ENCODE measurements around the gene AP3S1. TPM values are rescaled to one million over a fixed set of nuclear protein-coding genes. Genes with fewer than 3 reads are reported as not detected.
A peak's percentile ranks its signal among the peaks of the same experiment; 100 is the strongest.
"Not testable (repeated sequence)": the region's sequence is repeated elsewhere in the genome, so short reads cannot be mapped to it uniquely, and the experiment has no call there.

AP3S1 gene
- total RNA-seq, 4 donors from 2014 or later: 46.0 to 72.0 (median 46.6) TPM

GRCh38 chr5:115872447-115872846 is 30.7 kb downstream of the AP3S1 start:
- 94 to 97% methylated on average over 2 of the region's 2 CpGs for WGBS, 2 donors
- no peak for TF ChIP-seq POLR2A (IDR thresholded peaks at IDR 0.05)
- TF ChIP-seq EP300 (IDR thresholded peaks at IDR 0.05): no peak
- TF ChIP-seq, protein P1, sequence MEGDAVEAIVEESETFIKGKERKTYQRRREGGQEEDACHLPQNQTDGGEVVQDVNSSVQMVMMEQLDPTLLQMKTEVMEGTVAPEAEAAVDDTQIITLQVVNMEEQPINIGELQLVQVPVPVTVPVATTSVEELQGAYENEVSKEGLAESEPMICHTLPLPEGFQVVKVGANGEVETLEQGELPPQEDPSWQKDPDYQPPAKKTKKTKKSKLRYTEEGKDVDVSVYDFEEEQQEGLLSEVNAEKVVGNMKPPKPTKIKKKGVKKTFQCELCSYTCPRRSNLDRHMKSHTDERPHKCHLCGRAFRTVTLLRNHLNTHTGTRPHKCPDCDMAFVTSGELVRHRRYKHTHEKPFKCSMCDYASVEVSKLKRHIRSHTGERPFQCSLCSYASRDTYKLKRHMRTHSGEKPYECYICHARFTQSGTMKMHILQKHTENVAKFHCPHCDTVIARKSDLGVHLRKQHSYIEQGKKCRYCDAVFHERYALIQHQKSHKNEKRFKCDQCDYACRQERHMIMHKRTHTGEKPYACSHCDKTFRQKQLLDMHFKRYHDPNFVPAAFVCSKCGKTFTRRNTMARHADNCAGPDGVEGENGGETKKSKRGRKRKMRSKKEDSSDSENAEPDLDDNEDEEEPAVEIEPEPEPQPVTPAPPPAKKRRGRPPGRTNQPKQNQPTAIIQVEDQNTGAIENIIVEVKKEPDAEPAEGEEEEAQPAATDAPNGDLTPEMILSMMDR (IDR thresholded peaks at IDR 0.05): no peak
- DNase-seq (ENCODE audit: low spot score in 2 of 2): no peak
- Histone ChIP-seq H3K4me3 (no peak overlapping the region), H3K27ac (no peak overlapping the region), H3K4me1 (peaks cover 0 to 12% (median 0%) of the 10 kb centered on the region in 4 donors), H3K27me3 (no peaks in the 10 kb centered on the region), H3K9me3 (no peaks in the 10 kb centered on the region), H3K36me3 (peaks cover 0 to 32% (median 3%) of the 10 kb centered on the region in 3 donors)

DNA sequence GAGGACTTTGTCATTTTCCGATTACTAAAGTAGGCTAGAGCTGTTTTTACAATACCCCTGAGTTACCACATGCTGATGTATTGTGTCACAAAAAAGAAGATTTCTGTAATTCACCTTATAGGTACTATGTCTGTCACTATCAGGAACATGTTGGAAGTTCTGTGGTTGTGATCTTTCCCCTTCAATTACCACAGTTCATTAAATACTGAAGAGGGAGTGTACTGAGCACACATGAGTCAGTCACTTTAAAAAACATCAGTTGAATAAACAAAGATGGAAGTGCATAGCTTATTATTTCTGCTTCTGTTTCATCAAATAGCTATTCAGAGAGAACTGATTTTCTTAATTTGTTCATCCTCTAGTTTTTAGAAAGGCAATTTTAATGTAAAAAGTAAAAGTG is 31.7 kb downstream of the AP3S1 start:
- TF ChIP-seq, protein P1 (IDR thresholded peaks at IDR 0.05): no peak
- TF ChIP-seq EP300 (IDR thresholded peaks at IDR 0.05): no peak
- H3K4me1 ChIP-seq: peaks cover 0 to 12% (median 0%) of the 10 kb centered on the region in 4 donors
- no peak for DNase-seq (ENCODE audit: low spot score in 2 of 2)
- no peak overlapping the region for H3K27ac ChIP-seq
- H3K9me3 ChIP-seq: no peaks in the 10 kb centered on the region
- WGBS, 2 donors: 69 to 80% methylated on average over 1 of the region's 1 CpG
- peaks cover 0 to 34% (median 3%) of the 10 kb centered on the region in 3 donors for H3K36me3 ChIP-seq
- no peaks in the 10 kb centered on the region for H3K27me3 ChIP-seq
- no peak overlapping the region for H3K4me3 ChIP-seq

- Histone ChIP-seq H3K9me3 (no peaks in the 10 kb centered on the region), H3K4me1 (peaks cover 0 to 12% (median 0%) of the 10 kb centered on the region in 4 donors), H3K4me3 (no peak overlapping the region), H3K36me3 (peaks cover 0 to 32% (median 3%) of the 10 kb centered on the region in 3 donors), H3K27me3 (no peaks in the 10 kb centered on the region), H3K27ac (no peak overlapping the region)
- TF ChIP-seq, protein P1 (IDR thresholded peaks at IDR 0.05): peak in 2 of 5 experiments; percentile 6 to 13
- no peak for TF ChIP-seq POLR2A (IDR thresholded peaks at IDR 0.05)
- DNase-seq (ENCODE audit: low spot score in 2 of 2): no peak
- WGBS, 2 donors: 60 to 85% methylated on average over 2 of the region's 2 CpGs
Measured at GRCh38 chr5:115875447-115875846, 33.7 kb downstream of the AP3S1 start.

- H3K9me3 ChIP-seq; DNase-seq (ENCODE audit: low spot score in 2 of 2); H3K4me3 ChIP-seq; H3K27me3 ChIP-seq; H3K27ac ChIP-seq: not testable (repeated sequence)
- Histone ChIP-seq H3K36me3 (peaks cover 0 to 22% (median 0%) of the 10 kb centered on the region in 3 donors), H3K4me1 (peaks cover 0 to 12% (median 0%) of the 10 kb centered on the region in 4 donors)
- 96 to 99% methylated on average over 5 of the region's 5 CpGs for WGBS, 2 donors
Measured at GRCh38 chr5:115877342-115877741, 35.6 kb downstream of the AP3S1 start.

DNA sequence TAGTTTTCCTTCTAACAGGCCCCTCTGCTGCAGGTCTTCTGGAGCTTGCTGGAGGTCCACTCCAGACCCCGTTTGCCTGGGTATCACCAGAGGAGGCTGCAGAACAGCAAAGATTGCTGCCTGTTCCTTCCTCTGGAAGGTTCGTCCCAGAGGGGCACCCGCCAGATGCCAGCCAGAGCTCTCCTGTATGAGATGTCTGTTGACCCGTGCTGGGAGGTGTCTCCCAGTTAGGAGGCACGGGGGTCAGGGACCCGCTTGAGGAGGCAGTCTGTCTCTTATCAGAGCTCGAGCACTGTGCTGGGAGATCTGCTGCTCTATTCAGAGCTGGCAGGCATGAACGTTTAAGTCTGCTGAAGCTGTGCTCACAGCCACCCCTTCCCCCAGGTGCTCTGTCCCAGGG is 40.7 kb downstream of the AP3S1 start:
- 89 to 97% methylated on average over 5 to 8 of the region's 8 CpGs for WGBS, 2 donors
- DNase-seq (ENCODE audit: low spot score in 2 of 2): not testable (repeated sequence)

GRCh38 chr5:115884704-115885103 is 43.0 kb downstream of the AP3S1 start:
- no peak for TF ChIP-seq EP300 (IDR thresholded peaks at IDR 0.05)
- no peak for TF ChIP-seq POLR2A (IDR thresholded peaks at IDR 0.05)
- DNase-seq (ENCODE audit: low spot score in 2 of 2): no peak
- H3K9me3 ChIP-seq: peaks cover 0 to 6% (median 0%) of the 10 kb centered on the region in 4 donors
- H3K27me3 ChIP-seq: no peaks in the 10 kb centered on the region
- H3K36me3 ChIP-seq: peaks cover 0 to 28% (median 0%) of the 10 kb centered on the region in 3 donors
- WGBS, 2 donors: 90 to 96% methylated on average over 1 of the region's 1 CpG
- H3K27ac ChIP-seq: no peak overlapping the region
- H3K4me1 ChIP-seq: peaks cover 0 to 17% (median 0%) of the 10 kb centered on the region in 4 donors
- H3K4me3 ChIP-seq: no peak overlapping the region

More for the DNA sequence above, 40.7 kb downstream of the AP3S1 start:
- H3K27me3 ChIP-seq, H3K27ac ChIP-seq, H3K4me1 ChIP-seq, H3K4me3 ChIP-seq, H3K9me3 ChIP-seq: not testable (repeated sequence)
- H3K36me3 ChIP-seq: peaks cover 0 to 30% (median 0%) of the 10 kb centered on the region in 3 donors

DNA sequence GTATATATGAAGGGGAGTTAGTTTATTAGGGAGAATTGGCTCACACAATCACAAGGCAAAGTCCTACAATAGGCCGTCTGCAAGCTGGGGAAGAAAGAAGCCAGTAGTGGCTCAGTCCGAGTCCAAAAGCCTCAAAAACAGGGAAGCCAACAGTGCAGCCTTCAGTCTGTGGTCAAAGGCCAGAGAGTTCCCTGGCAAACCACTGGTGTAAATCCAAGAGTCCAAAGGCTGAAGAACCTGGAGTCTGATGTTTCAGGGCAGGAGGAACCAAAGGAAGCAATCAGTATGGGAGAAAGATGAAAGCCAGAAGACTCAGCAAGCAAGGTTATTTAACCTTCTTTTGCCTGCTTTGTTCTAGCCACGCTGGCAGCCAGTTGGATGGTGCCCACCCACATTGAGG is 43.5 kb downstream of the AP3S1 start:
- H3K4me3 ChIP-seq; H3K9me3 ChIP-seq; DNase-seq (ENCODE audit: low spot score in 2 of 2); H3K27me3 ChIP-seq; H3K27ac ChIP-seq: not testable (repeated sequence)
- Histone ChIP-seq H3K4me1 (peaks cover 0 to 18% (median 0%) of the 10 kb centered on the region in 4 donors), H3K36me3 (peaks cover 0 to 26% (median 0%) of the 10 kb centered on the region in 3 donors)
- WGBS, 2 donors: 59 to 60% methylated on average over 3 of the region's 3 CpGs
